ENCODE results near the gene ANTXR1. TPM values are rescaled to one million over a fixed set of nuclear protein-coding genes. Genes with fewer than 3 reads are reported as not detected.

The ANTXR1 gene
- total RNA-seq, 1 donor from 2014 or later, result 54.3 TPM

DNA sequence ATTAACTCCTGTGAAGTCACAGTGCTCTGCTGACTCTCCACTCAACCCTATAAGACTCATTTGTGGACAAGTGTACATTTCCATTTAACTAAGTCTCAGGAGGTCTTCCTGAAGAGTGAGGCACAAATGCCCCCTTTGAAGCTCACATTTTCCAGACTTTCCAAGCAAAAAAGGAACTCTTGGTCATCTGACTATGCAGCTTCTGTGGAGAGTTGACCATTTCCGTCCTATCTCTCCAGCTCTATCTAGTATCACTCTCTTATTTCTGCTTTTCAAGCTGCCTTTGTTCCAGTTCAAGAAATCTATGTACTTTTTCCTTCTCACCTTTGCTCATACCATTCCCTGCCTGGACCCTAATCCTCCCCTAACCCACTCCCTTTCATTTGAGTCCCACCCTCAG lies 77.0 kb downstream of the ANTXR1 start:
- Histone ChIP-seq H3K9me3 (no peaks in the 10 kb centered on the region), H3K27ac (no peak overlapping the region), H3K4me1 (peaks cover 39% of the 10 kb centered on the region), H3K36me3 (peaks cover 12% of the 10 kb centered on the region), H3K4me3 (no peak overlapping the region), H3K27me3 (ENCODE audit: low read depth) (no peaks in the 10 kb centered on the region)
- intact Hi-C loops (cut with DNase I), result no loop called here
- ATAC-seq (no peak), DNase-seq (no peak)
- no peak for TF ChIP-seq CTCF (IDR thresholded peaks at IDR 0.05)

DNA sequence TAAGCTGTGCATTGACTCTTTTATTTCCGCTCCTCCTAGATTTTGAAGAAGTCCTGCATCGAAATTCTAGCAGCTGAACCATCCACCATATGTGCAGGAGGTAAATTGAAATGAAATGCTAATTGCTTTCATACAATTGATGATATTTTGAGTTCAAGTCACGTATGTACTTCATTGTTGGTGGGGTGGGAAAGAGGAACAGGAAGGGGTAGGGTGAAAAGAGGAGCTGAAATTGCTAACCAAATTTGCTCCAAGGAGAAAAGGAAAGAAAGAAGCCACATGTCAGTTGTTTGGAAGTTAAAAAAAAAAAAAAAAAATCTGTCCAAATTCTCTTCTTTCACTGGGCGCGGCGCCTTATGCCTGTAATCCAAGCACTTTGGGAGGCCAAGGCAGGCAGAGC lies 77.8 kb downstream of the ANTXR1 start:
- Histone ChIP-seq H3K4me1 (peaks cover 33% of the 10 kb centered on the region), H3K27me3 (ENCODE audit: low read depth) (no peaks in the 10 kb centered on the region), H3K9me3 (no peaks in the 10 kb centered on the region), H3K36me3 (peaks cover 12% of the 10 kb centered on the region), H3K27ac (no peak overlapping the region), H3K4me3 (no peak overlapping the region)
- ATAC-seq (no peak), DNase-seq (no peak)
- TF ChIP-seq CTCF (IDR thresholded peaks at IDR 0.05), result no peak
- intact Hi-C loops (cut with DNase I), result no loop called here

- H3K36me3 ChIP-seq, result peaks cover 12% of the 10 kb centered on the region
- H3K27ac ChIP-seq, result no peak overlapping the region
- ATAC-seq (no peak), DNase-seq (no peak)
- no peaks in the 10 kb centered on the region for H3K9me3 ChIP-seq
- peaks cover 25% of the 10 kb centered on the region for H3K4me1 ChIP-seq
- H3K27me3 ChIP-seq (ENCODE audit: low read depth), result no peaks in the 10 kb centered on the region
- no peak for TF ChIP-seq CTCF (IDR thresholded peaks at IDR 0.05)
- intact Hi-C loops (cut with DNase I), result no loop called here
- H3K4me3 ChIP-seq, result no peak overlapping the region
Observed at GRCh38 chr2:69092857-69093256, 79.9 kb downstream of the ANTXR1 start.

DNA sequence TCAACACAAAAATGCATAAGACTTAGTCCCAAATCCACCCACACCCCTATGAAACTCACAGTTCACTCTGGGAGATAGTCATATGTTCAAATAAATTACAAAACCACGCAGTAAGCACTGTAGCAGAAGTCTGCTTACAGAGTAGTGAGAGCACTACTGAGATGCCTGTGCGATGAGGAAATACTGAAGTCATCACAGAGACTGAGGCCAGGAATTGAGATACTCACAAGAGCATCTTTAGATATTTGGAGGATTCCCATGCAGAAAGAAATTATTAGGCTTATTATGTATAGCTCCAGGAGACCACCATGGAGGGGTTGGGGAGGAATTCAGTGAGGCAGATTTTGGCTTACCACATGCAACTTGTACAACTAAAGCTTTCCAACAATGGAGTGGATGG lies 82.3 kb downstream of the ANTXR1 start:
- no peak overlapping the region for H3K4me3 ChIP-seq
- intact Hi-C loops (cut with DNase I), result no loop called here
- ATAC-seq, result peak; percentile 61 to 67
- no peak for TF ChIP-seq CTCF (IDR thresholded peaks at IDR 0.05)
- no peak overlapping the region for H3K27ac ChIP-seq
- no peaks in the 10 kb centered on the region for H3K27me3 ChIP-seq (ENCODE audit: low read depth)
- peaks cover 12% of the 10 kb centered on the region for H3K36me3 ChIP-seq
- peaks cover 16% of the 10 kb centered on the region for H3K4me1 ChIP-seq
- H3K9me3 ChIP-seq, result no peaks in the 10 kb centered on the region
- DNase-seq, result no peak

DNA sequence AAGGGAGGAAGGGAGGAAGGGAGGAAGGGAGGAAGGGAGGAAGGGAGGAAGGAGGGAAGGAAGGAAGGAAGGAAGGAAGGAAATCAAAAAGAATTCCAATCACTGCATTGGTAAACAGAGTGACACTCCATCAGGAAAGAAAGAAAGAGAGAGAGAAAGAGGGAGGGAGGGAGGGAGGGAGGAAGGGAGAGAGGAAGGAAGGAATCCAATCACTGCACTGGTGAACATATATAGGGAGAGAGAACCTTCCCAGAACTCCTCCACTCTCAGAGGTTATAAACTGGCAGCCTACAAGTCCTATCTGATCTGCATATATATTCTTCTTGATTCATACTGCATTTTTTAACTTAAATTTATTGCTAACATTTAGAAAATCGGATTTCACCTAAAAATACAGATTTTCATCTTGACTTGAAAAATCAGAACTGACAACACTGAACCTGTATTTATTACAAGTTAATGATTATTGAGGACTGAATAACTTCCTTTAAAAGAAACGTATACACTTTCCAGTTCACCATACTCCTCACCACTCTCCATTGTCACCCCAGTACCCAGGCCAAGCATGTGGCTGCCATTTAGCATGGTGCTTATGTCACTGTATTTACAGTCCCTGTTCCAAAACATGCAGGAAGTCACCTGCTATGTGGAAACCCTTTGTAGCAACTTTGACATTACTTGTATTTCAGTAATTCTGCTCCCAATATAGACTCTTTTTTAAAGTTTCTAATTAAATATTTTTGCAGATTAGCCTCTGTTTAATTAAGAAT lies 83.5 kb downstream of the ANTXR1 start:
- DNase-seq, result no peak
- peaks cover 8% of the 10 kb centered on the region for H3K36me3 ChIP-seq
- H3K27ac ChIP-seq, result no peak overlapping the region
- no peak overlapping the region for H3K4me3 ChIP-seq
- H3K27me3 ChIP-seq (ENCODE audit: low read depth), result no peaks in the 10 kb centered on the region
- no peaks in the 10 kb centered on the region for H3K9me3 ChIP-seq
- intact Hi-C loops (cut with DNase I), result no loop called here
- ATAC-seq, result no peak
- no peak for TF ChIP-seq CTCF (IDR thresholded peaks at IDR 0.05)
- peaks cover 11% of the 10 kb centered on the region for H3K4me1 ChIP-seq

Measured in lower lobe of right lung (tissue), 2 donors.